ENCODE results near the gene ARL14EPL.
A peak's percentile ranks its signal among the peaks of the same experiment; 100 is the strongest.

The ARL14EPL gene

DNA sequence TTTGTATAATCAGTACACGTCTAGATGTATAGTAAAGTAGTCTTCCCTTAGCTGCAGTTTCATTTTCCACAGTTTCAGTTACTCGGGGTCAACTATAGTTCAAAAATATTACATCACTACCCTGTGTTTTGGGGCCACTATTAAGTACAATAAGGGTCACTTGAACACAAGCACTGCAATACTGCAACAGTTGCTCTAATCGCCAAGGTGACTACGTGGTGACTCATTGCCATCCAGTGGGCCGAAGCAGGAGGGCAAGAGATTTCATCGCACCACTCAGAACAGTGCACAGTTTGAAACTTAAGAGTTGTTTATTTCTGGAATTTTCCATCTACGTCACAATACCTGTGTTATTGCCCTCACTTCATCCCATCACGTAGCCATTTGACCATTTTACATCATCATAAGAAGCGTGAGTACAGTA lies at the start of gene ARL14EPL:
ARL14EPL (plus strand) TSS at position 379 of the 424 bp plus-strand sequence. CDS start 18,994 bp downstream, outside the sequence.
- DNase-seq (ENCODE audit: low read depth): peak; percentile 34

DNA sequence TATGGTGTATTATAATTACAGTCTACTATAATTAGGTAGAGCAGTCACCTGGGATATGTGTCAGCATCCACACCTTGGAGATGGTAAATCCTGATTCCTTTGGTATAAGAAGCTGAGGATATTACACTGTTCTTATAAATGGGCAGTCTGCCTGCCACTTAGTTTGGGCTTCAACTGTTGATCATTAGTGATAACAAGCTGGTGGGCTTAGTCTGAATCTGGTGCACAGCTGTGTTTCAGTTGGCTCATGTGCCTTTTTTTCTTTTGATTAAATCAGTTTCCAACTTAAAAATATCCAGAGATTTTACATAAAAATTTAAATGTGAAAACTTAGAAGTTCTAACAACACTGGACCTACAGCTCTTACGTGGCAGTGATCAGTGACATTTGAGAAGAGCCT lies 48.8 kb upstream of the ARL14EPL start:
- DNase-seq (ENCODE audit: low read depth): no peak

DNA sequence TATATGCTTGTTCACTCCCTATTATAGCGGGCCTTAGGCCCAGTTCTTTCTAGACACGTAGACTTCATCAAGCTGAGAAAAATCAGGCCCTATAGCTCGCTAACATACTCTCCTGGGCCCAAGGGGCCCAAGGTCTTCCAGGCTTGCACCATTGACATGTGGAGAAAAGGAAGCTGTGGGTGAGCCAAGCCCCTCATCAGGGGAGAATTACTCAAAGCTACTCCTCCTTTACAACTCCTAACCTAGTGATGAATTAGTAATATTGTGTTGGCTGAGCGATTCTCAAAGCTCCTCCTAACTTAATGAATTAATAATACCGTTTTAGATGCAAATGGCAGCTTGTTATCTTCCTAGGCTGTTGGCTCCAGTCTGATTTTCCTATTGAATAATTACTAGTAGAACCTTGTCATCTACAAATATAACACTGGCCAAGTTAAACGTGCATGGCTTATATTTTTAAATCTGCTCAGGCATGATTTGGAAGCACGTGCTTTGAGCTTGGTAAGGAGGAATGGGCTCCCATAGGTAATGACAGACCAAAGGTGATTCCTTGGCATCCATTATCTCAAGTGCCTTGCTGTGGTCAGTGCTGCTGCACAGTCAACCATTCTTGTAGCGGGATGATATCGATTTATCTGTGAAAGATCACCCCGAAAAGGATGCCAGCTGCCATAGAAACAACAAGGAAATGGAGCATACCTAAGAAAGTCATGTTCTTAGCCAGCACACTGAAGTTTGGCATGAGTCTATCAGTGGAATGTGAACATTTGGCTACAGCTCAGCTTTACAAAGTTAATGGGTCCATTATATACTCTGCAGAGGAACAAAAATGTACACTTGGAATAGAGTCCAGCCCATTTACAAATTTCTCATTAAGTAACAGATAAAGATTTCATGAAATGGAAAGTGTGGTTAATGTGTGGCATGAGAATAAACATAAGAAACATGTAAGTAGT lies 46.2 kb upstream of the ARL14EPL start:
- no peak for DNase-seq (ENCODE audit: low read depth)

DNA sequence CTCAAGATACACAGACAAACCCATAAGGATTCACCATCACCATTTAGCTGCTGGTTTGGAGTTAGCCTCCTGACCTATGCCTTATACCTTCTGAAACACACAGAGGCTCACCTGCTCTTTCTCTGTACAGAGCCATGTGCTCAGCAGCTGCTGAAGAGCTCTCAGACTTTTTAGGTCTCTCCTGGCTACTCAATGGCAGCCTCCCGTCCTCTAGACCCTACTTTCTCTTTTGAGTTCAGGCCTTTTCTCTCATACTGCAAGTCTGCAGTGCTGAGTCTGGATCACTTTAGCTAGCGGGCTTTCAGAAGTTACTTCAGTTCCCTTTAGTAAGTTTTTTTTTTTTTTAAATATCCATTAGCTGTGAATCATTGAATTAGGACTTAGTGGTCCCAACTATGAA lies 44.3 kb upstream of the ARL14EPL start:
- no peak for DNase-seq (ENCODE audit: low read depth)

DNA sequence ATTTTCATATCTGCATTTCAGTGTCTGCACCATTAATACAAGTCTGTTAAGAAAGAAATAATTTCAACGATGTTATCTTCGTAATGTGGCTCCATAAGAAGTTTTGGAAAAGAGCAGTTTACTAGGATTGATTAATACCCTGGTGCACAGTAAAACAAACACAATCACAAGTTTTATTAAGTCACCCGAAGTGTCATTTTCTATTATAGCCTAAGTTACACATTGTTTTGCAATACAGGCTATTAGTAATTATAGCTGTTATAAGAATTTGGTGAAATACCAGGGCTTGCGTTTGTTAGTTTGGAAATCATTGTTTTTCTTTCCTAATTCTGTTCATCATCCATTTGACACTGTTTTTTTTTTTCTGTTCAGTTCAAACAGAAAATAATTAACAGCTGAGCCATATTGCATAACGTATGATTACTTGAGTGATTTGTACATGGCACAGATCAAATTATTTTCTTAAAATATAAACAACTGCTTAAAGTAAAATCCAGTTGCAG lies 39.4 kb upstream of the ARL14EPL start:
- DNase-seq (ENCODE audit: low read depth): no peak

GRCh38 chr5:115995351-115995750 lies 36.9 kb upstream of the ARL14EPL start:
- no peak for DNase-seq (ENCODE audit: low read depth)

- DNase-seq (ENCODE audit: low read depth): no peak
Observed at GRCh38 chr5:116002116-116002906, 30.0 kb upstream of the ARL14EPL start.

- DNase-seq (ENCODE audit: low read depth): no peak
Observed at GRCh38 chr5:116004248-116004647, 28.0 kb upstream of the ARL14EPL start.

- no peak for DNase-seq (ENCODE audit: low read depth)
Observed at GRCh38 chr5:116009806-116010205, 22.5 kb upstream of the ARL14EPL start.

DNA sequence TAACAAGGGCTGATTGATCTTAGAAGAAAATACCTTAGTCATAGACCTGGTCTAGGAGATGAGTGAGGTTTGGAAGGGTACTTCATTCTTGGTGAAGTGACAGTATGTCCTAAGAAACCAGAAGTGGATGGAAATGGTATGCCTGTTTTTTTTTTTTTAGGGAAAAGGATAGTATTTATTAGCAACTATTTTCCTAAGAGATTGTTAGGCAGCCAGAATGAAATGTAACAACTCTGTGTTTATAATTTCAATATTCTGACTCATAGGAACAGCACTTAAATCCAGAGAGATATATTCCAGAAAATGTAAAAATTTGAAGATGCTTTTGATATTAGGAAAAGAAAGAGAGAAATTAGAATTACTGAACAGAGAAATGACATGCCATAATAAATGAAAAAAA lies 21.2 kb upstream of the ARL14EPL start:
- DNase-seq (ENCODE audit: low read depth): no peak

GRCh38 chr5:116013207-116013785 lies 19.0 kb upstream of the ARL14EPL start:
- DNase-seq (ENCODE audit: low read depth): no peak

DNA sequence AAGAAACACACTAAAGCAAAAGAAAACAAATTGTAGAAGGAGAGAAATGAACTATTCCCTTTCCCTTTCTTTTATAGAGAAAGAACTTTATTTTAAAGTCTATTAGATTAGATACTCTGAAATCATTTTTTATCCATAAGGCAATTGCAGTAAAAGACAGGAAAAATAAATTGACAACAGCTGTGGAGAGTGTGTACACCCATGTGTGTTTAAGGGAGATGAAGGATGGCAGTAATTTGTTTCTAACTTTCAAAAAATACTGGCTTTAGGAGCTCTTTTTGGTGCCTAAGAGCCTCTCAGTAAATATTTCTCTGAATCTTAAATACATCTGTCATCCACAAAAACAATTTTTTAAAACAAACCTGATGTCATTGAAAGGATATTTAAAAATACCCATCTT lies 18.3 kb upstream of the ARL14EPL start:
- no peak for DNase-seq (ENCODE audit: low read depth)

GRCh38 chr5:116023619-116024018 lies 8.7 kb upstream of the ARL14EPL start:
- DNase-seq (ENCODE audit: low read depth): no peak

GRCh38 chr5:116025866-116026265 lies 6.4 kb upstream of the ARL14EPL start:
- no peak for DNase-seq (ENCODE audit: low read depth)

- no peak for DNase-seq (ENCODE audit: low read depth)
Observed at GRCh38 chr5:116032991-116033390, 719 bp downstream of the ARL14EPL start.

GRCh38 chr5:116035123-116035522 lies 2.9 kb downstream of the ARL14EPL start:
- no peak for DNase-seq (ENCODE audit: low read depth)

GRCh38 chr5:116037236-116037822 lies 5.1 kb downstream of the ARL14EPL start:
- no peak for DNase-seq (ENCODE audit: low read depth)

DNA sequence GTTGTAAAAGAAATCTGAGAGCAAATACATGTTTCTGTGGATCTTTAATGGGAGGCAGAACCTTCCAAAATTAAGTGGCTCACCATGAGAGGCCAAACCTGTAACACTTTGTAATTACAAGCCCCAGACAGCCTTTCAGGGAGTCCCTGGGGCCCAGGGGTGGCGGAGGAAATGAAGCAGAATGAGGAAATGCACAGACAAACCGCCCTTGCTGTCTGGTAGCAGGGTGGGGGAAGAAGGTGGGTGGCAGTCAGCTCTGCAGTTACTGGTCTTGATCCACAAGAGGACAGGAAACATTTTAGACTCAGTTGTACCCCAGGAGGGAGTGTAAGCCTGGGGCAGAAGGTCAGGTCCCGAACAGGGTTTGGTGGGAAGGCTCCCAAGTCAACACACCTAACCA lies 6.5 kb downstream of the ARL14EPL start:
- no peak for DNase-seq (ENCODE audit: low read depth)

- DNase-seq (ENCODE audit: low read depth): no peak
Observed at GRCh38 chr5:116042375-116042774, 10.1 kb downstream of the ARL14EPL start.

GRCh38 chr5:116044073-116044472 lies 11.8 kb downstream of the ARL14EPL start:
- no peak for DNase-seq (ENCODE audit: low read depth)

DNA sequence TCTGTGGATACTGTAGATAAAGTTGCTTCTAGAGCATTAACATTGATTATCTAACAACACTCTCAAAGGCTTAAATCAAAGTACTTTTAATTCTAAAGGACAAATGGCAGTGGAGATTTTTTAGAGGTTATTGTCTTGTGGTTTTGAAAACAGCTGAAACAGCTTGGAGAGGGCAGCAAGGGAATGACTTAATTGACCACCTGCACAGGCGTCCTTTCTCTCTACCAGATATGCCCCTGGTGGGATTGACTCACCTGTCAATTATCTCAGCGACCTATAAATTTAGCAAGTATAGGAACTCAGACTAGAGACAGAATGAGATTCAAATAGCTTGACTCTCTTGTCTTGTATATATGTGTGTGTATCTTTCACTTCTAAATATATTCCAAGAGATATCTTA lies 13.5 kb downstream of the ARL14EPL start:
- no peak for DNase-seq (ENCODE audit: low read depth)

- no peak for DNase-seq (ENCODE audit: low read depth)
Observed at GRCh38 chr5:116046261-116046660, 14.0 kb downstream of the ARL14EPL start.

All from HS-27A (cell line).